A204.1 (cell line): Measurements from ENCODE around the gene HDAC10.

Experiments
- FAIRE-seq: peaks from 2 replicates; lab custom pipeline; 2012; peaks lifted over from hg19 to GRCh38; lab: Jason Lieb, UNC

The HDAC10 gene

GRCh38 chr22:50255607-50256006 lies 4.5 kb upstream of the HDAC10 start:
- no peak for FAIRE-seq

- no peak for FAIRE-seq
Measured at GRCh38 chr22:50255099-50255498, 4.0 kb upstream of the HDAC10 start.

- FAIRE-seq: no peak
Measured at GRCh38 chr22:50253941-50254340, 2.9 kb upstream of the HDAC10 start.

GRCh38 chr22:50253046-50253915 lies 2.2 kb upstream of the HDAC10 start:
- FAIRE-seq: no peak

DNA sequence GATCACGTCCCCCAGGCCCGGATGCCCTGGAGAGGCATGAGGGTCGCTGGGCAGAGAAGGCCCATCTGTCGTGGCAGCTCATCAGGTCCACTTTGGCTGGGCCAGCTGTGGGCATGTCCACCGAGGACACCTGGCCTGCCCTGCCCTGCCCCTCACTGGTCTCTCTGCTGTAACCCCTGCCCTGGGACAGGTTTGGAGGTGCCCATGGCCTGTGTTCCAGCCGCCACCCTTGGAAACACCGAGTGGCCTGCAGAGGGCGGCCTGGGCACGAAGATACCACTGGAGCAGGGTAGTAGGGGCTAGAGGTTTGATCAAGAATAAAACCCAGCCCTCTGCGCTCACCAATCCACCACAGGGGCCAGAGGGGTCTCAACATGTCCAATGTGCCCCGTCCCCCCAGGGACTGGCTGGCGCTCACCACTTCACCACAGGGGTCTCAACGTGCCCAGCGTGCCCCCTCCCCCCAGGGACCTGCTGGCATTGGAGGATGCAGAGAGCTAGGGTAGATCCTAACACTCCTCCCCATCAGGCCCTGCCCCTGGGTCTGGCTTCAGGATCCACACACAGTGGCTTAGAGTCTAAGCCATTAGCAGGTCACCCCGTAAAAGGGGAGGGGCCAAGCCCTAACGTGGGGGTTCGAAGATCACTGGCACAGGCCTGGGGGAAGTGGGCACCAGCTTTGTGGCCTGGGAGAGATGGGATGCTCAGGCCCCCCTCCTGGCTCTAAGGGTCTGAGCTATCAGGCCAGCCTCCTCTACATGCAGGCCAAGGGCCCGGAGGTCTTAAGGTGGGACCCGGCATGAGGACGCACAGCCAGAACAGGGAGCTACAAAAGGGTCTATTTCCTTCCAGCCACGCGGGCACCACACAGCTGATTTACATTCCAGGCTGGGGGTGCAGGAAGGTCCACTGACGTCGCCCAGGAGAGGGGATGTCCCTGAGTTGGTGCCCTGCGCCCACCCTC lies 1.3 kb upstream of the HDAC10 start:
- FAIRE-seq: no peak

DNA sequence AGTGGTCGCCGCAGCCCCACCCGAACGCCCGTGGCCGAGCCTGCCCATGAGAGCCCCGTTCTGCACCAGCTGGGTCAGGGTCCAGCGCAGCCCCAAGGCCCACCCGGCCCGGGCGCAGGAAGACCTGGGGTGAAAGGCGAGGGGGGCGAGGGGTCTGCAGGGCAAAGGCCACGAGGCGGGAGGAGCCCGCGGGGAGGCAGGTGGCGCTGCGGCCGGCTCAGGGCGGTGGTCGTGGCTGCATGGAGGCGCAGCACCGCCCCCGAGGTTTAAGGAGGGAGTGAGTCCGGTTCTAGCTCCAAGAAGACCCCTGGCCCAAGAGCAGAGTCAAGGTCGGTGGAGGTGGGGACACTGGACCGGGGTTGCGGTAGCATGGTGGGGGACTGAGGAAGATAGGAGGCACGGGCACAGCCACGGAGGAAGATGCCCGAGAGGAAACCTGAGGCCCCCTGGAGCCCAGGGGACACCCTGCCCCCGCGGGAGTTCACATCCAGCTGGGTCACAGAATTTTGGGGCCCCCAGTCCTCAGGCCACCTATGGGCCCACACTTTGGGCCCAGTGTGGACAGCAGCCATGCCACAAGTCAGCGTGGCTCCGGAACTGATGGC lies 514 bp upstream of the HDAC10 start:
- FAIRE-seq: no peak

GRCh38 chr22:50250249-50250554 lies 863 bp downstream of the HDAC10 start:
- FAIRE-seq: no peak

DNA sequence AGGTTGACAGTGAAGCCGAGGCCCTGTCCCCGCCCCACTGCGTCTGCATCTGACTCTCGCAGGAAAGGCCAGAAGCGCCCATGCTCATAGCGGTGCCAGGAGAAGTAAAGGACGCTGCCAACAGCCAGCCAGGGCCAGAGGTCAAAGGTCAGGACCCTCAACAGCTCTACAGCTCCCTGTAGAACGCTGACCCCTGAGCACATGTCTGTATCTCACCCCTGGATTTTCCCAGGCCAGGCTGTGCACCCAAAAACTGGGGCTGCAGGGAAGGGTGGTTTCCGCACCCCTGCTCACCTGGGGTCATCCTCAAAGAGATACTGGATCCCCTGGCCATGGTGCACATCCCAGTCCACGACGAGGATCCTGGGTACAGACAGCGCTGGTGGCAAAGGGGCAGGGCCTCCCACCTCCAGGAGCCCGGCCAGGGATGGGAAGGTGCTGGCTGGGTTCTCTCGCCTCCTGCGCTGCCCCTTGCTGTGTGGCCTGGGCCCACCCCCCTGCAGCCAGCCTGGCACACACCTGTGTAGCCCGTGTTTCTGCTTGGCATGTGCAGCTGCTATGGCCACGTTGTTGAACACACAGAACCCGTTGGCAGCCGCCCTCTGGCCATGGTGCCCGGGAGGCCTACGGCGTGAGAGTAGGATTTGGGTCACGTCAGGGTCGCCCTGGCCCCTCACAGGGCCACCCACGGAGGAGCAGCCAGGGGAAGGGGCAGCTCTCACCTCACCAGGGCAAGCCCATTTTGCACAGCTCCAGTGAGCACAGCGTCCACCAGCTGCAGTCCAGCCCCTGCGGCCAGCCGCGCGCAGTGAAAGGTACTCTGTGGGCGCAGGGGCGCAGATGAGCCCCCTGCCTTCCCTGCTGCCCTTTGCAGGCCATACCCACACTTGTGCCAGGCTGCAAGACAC lies 1.5 kb downstream of the HDAC10 start:
- FAIRE-seq: no peak

GRCh38 chr22:50248196-50249081 lies 2.6 kb downstream of the HDAC10 start:
- no peak for FAIRE-seq

DNA sequence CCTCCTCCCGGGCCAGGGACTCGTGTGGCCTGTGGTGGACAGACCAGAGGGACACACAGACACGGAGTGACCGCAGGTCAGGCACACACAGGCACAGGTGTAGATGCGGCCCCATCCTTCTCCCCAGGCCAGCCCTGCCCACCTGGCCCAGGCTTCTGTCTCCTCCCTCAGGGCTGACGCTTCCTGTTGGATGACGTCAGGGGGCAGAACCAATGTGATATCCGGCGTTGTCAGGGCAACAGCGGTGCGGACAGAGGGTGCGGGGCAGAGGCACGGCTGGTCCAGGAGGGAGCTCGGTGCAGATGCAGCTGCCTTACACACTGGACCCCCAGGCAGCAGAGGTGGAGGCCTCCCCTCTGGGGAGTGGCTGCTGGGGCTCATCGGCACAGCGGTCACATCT lies 3.3 kb downstream of the HDAC10 start:
- FAIRE-seq: no peak

GRCh38 chr22:50246242-50247175 lies 4.6 kb downstream of the HDAC10 start:
- FAIRE-seq: no peak

- FAIRE-seq: no peak
Measured at GRCh38 chr22:50245214-50246072, 5.6 kb downstream of the HDAC10 start.

GRCh38 chr22:50244420-50245213 lies 6.4 kb downstream of the HDAC10 start, which contains the start of gene TUBGCP6:
Gene TUBGCP6 (minus strand): TSS chr22:50245023. CDS start chr22:50244459, 564 bp downstream.
- FAIRE-seq: no peak

DNA sequence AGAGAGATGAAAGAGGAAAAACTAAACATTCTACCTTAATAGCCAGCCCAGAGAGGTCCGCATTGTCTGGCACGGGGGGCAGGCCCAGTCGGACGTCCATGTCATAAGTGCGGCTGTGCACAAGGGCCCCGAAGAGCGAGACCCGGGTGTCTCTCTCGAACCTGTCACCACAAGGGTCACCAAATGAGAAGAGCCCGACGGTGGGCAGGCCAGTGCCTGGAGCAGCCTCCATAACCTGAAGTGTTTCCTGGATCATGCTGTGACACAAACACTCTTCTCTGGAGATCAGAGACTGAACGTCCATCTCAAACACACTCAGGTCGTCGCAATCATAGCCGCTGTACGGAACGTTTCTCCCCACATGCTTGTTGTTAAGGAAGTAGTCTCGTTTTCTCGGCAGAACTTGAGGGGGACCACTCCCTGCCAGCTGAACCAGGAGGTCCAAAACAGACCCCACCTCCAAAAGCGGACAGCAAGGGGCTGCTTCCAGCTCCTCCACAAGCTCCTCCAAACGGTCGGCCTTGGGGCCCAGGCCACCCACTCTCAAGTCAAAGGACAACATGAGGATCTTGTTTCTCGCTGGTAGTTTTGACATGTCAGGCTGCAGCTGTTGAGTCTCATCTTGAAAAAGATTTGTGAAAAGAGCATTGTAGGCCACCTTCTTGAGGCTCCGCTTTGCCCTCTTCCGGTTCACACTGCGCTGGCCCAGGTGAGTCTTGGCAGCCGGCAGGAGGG lies 7.2 kb downstream of the HDAC10 start:
- no peak for FAIRE-seq

GRCh38 chr22:50242406-50242949 lies 8.6 kb downstream of the HDAC10 start:
- FAIRE-seq: no peak

- FAIRE-seq: no peak
Measured at GRCh38 chr22:50238755-50239154, 12.3 kb downstream of the HDAC10 start.
